RKO (cell line): Measurements from ENCODE around the gene UNC13A.
"Not testable (repeated sequence)": the region's sequence is repeated elsewhere in the genome, so short reads cannot be mapped to it uniquely, and the experiment has no call there.

ENCODE experiments used
- DNase-seq: peaks from one replicate; pipeline ENCODE4 v3.0.0-alpha.2; 2016; ENCODE audit warnings: low spot score

Gene UNC13A

GRCh38 chr19:17567940-17568339, 120.2 kb downstream of the UNC13A start:
- DNase-seq = no peak

GRCh38 chr19:17565611-17566010, 122.5 kb downstream of the UNC13A start:
- no peak for DNase-seq

GRCh38 chr19:17564781-17565180, 123.4 kb downstream of the UNC13A start:
- no peak for DNase-seq

- no peak for DNase-seq
Measured at GRCh38 chr19:17562561-17562960, 125.6 kb downstream of the UNC13A start.

GRCh38 chr19:17562097-17562496, 126.1 kb downstream of the UNC13A start:
- no peak for DNase-seq

- DNase-seq = peak; percentile 58
Measured at GRCh38 chr19:17560205-17560595, 128.0 kb downstream of the UNC13A start.

GRCh38 chr19:17557466-17557865, 130.7 kb downstream of the UNC13A start:
- DNase-seq = no peak

- no peak for DNase-seq
Measured at GRCh38 chr19:17556995-17557394, 131.2 kb downstream of the UNC13A start.

- DNase-seq = peak; percentile 82
Measured at GRCh38 chr19:17555929-17556813, 132.0 kb downstream of the UNC13A start.

- peak; percentile 98 for DNase-seq
Measured at GRCh38 chr19:17555480-17555928, 132.7 kb downstream of the UNC13A start, which contains the start of gene COLGALT1. Gene COLGALT1, plus strand, starts transcription at chr19:17555649. Its CDS starts 65 bp downstream, at chr19:17555714.

GRCh38 chr19:17554968-17555479, 133.1 kb downstream of the UNC13A start:
- no peak for DNase-seq

- DNase-seq = peak; percentile 38
Measured at GRCh38 chr19:17553256-17553655, 134.9 kb downstream of the UNC13A start.

- DNase-seq = not testable (repeated sequence)
Measured at GRCh38 chr19:17552735-17553134, 135.4 kb downstream of the UNC13A start.
